NCI-H128 (cell line): ENCODE results near the gene TRMT61A.
A peak's percentile ranks its signal among the peaks of the same experiment; 100 is the strongest.

Experiments
- DNase-seq: peaks from one replicate; lab custom pipeline; 2025; ENCODE audit not compliant: unreplicated experiment; lab: John Stamatoyannopoulos, UW

The TRMT61A gene

GRCh38 chr14:103533999-103534575, 5.1 kb downstream of the TRMT61A start:
- no peak for DNase-seq

GRCh38 chr14:103534576-103535061, 5.6 kb downstream of the TRMT61A start:
- DNase-seq = no peak

- no peak for DNase-seq
Measured at GRCh38 chr14:103535081-103535890, 6.3 kb downstream of the TRMT61A start.

GRCh38 chr14:103535891-103536565, 7.0 kb downstream of the TRMT61A start:
- no peak for DNase-seq

GRCh38 chr14:103536693-103537092, 7.7 kb downstream of the TRMT61A start:
- DNase-seq = no peak

- DNase-seq = no peak
Measured at GRCh38 chr14:103537175-103537990, 8.4 kb downstream of the TRMT61A start.

GRCh38 chr14:103538291-103539055, 9.5 kb downstream of the TRMT61A start:
- DNase-seq = no peak

- no peak for DNase-seq
Measured at GRCh38 chr14:103539056-103539825, 10.2 kb downstream of the TRMT61A start.

- DNase-seq = no peak
Measured at GRCh38 chr14:103540821-103541708, 12.1 kb downstream of the TRMT61A start.

GRCh38 chr14:103541709-103542604, 13.0 kb downstream of the TRMT61A start:
- DNase-seq = no peak

GRCh38 chr14:103542605-103543088, 13.7 kb downstream of the TRMT61A start:
- peak; percentile 52 for DNase-seq

GRCh38 chr14:103543140-103543539, 14.1 kb downstream of the TRMT61A start:
- no peak for DNase-seq

- no peak for DNase-seq
Measured at GRCh38 chr14:103543721-103544387, 14.9 kb downstream of the TRMT61A start.

- DNase-seq = no peak
Measured at GRCh38 chr14:103544388-103545218, 15.6 kb downstream of the TRMT61A start.

- no peak for DNase-seq
Measured at GRCh38 chr14:103545219-103545914, 16.4 kb downstream of the TRMT61A start.
